Measurements from ENCODE around the gene TET2.

Gene TET2

GRCh38 chr4:105234582-105234981, 87.9 kb downstream of the TET2 start:
- DNase-seq (ENCODE audit: low read depth in 2 of 2) = no peak

- DNase-seq (ENCODE audit: low read depth in 2 of 2) = no peak
Measured at GRCh38 chr4:105236202-105236915, 89.7 kb downstream of the TET2 start.

- DNase-seq (ENCODE audit: low read depth in 2 of 2) = no peak
Measured at GRCh38 chr4:105236916-105237311, 90.2 kb downstream of the TET2 start.

GRCh38 chr4:105240037-105240436, 93.4 kb downstream of the TET2 start:
- DNase-seq (ENCODE audit: low read depth in 2 of 2) = no peak

DNA sequence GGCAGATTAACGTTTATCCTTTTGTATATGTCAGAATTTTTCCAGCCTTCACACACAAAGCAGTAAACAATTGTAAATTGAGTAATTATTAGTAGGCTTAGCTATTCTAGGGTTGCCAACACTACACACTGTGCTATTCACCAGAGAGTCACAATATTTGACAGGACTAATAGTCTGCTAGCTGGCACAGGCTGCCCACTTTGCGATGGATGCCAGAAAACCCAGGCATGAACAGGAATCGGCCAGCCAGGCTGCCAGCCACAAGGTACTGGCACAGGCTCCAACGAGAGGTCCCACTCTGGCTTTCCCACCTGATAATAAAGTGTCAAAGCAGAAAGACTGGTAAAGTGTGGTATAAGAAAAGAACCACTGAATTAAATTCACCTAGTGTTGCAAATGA, 94.8 kb downstream of the TET2 start:
- DNase-seq (ENCODE audit: low read depth in 2 of 2) = no peak

GRCh38 chr4:105243446-105243845, 96.8 kb downstream of the TET2 start:
- no peak for DNase-seq (ENCODE audit: low read depth in 2 of 2)

DNA sequence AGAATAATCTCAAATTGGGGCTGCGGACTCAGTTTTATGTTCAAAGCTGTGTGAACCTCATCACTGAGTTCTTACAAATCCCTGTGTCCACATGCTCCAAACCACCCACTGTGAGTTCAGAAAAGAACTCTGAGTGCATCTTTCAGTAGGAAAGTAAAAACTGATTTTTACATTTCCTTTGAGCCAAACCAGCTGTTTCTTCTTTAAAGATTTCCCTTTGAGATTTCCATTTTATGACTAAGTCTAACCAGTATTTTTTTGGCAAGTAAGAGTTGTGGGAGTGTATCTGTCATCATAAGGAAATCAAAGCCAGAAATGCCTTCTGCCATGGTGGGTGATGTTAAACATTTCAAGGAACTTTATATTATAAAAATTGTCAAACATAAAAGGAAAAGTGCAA, 100.0 kb downstream of the TET2 start:
- no peak for DNase-seq (ENCODE audit: low read depth in 2 of 2)

DNA sequence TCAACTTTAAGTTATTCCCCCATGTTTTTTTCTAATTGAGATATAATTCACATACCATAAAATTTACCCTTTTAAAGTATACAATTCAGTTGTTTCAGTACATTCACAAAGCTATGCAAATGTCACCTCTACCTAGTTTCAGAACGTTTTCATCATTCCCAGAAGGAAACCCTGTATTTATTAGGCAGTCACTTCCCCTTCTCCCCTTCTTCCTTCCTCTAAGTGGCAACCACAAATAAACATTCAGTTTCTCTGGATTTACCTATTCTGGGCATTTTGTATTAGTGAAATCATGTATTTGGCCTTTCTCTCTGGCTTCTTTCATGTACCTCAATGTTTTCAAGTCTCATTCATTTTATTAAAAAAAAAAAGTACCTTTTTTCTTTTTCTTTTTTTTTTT, 101.9 kb downstream of the TET2 start:
- no peak for DNase-seq (ENCODE audit: low read depth in 2 of 2)

DNA sequence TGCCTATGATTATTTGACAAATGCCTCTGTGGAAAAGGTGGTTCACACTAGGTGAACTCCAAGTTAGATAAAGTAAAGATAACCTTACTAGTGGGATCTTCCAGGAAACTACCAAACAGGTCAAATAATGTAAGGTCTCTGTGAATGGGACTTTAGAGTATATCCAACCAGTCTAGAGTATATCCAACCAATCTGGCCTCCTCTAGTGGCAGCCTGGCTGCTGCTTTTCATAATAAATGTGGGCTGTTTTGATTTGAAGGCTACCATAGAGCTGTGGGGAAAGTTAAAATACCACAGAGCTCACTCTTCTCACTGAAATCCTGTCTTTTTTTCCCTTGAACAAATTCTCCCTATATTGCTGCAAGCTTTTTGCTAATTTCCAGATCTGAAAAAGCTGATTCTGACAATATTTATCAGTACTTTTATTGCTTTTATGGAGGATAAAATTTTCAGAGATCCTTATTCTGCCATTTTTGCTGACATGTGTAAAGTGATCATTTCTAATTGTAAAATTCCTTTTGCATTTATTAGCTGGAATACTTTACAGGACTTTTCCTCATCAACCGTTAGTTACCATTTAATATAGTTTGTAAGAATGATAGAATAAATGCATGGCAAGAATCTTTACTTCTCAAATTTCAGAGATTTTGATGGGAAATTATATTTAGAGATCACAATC, 111.3 kb downstream of the TET2 start:
- DNase-seq (ENCODE audit: low read depth in 2 of 2) = no peak

DNA sequence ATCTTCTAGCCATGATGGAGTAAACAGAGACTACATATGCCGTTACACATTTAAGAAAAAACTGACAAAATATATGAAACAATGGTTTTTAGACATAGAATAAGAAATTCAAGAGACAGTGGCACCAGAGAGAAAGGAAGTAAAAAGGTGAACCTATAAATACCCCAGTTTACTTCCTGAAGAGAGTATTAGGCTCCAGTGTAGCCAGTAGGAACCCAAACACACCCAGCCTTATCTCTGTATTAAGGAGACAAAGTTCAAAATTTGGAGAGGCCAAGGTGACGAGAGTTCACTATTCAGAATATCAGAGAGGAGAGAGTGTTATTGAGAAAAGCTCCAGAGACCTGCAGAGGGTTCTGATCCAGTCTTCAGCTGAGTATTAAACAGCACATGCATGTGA, 119.0 kb downstream of the TET2 start:
- no peak for DNase-seq (ENCODE audit: low read depth in 2 of 2)

- no peak for DNase-seq (ENCODE audit: low read depth in 2 of 2)
Measured at GRCh38 chr4:105267280-105267679, 120.6 kb downstream of the TET2 start.

DNA sequence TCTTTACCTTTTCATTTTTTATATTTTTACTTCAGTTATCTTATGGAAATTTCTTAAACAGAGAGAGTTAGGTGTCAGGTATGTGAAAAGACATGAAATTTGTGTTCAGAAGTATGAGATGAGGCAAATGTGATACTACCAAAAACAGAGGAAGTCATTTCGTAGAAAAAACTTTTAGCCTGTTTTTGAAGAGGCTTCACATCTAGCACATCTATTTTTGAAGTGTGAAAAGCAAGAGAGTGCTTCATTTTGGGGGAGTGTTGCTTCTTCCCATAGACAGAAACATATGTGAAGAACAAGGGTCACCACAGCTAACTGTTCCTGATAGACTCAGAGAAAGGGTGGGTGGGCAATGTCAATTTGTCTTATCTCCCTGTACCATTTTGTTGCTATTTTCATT, 125.3 kb downstream of the TET2 start:
- DNase-seq (ENCODE audit: low read depth in 2 of 2) = no peak

- no peak for DNase-seq (ENCODE audit: low read depth in 2 of 2)
Measured at GRCh38 chr4:105273230-105273629, 126.6 kb downstream of the TET2 start.

DNA sequence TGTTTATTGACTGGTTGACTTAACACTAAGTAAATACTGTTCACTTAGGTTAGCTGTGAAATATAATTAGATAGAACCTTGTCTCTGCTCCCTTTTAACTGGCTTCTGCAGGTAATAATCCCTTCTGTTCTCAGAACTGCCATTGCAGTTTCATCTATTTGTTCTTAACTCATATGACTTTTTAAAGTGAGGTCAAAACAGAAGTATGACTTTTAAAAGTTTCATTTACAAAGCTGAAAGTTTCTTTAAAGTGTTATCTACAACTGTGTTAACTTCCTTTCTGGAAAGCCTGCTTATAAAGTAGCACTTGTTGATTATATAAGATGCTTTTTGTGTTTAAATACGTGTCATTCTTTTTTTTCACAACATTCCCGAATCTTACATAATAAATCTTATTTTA, 127.4 kb downstream of the TET2 start:
- no peak for DNase-seq (ENCODE audit: low read depth in 2 of 2)

GRCh38 chr4:105274504-105274903, 127.8 kb downstream of the TET2 start:
- no peak for DNase-seq (ENCODE audit: low read depth in 2 of 2)

DNA sequence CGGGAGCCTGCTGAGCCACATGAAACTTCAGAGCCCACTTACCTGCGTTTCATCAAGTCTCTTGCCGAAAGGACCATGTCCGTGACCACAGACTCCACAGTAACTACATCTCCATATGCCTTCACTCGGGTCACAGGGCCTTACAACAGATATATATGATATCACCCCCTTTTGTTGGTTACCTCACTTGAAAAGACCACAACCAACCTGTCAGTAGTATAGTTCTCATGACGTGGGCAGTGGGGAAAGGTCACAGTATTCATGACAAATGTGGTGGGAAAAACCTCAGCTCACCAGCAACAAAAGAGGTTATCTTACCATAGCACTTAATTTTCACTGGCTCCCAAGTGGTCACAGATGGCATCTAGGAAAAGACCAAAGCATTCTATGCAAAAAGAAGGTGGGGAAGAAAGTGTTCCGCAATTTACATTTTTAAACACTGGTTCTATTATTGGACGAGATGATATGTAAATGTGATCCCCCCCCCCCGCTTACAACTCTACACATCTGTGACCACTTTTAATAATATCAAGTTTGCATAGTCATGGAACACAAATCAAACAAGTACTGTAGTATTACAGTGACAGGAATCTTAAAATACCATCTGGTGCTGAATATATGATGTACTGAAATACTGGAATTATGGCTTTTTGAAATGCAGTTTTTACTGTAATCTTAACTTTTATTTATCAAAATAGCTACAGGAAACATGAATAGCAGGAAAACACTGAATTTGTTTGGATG, 129.9 kb downstream of the TET2 start:
- no peak for DNase-seq (ENCODE audit: low read depth in 2 of 2)

DNA sequence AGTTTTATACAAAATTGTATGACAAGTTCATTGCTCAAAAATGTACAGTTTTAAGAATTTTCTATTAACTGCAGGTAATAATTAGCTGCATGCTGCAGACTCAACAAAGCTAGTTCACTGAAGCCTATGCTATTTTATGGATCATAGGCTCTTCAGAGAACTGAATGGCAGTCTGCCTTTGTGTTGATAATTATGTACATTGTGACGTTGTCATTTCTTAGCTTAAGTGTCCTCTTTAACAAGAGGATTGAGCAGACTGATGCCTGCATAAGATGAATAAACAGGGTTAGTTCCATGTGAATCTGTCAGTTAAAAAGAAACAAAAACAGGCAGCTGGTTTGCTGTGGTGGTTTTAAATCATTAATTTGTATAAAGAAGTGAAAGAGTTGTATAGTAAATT, 131.0 kb downstream of the TET2 start:
- DNase-seq (ENCODE audit: low read depth in 2 of 2) = no peak

GRCh38 chr4:105279314-105279713, 132.6 kb downstream of the TET2 start:
- no peak for DNase-seq (ENCODE audit: low read depth in 2 of 2)

- DNase-seq (ENCODE audit: low read depth in 2 of 2) = no peak
Measured at GRCh38 chr4:105280338-105281123, 133.9 kb downstream of the TET2 start.

DNA sequence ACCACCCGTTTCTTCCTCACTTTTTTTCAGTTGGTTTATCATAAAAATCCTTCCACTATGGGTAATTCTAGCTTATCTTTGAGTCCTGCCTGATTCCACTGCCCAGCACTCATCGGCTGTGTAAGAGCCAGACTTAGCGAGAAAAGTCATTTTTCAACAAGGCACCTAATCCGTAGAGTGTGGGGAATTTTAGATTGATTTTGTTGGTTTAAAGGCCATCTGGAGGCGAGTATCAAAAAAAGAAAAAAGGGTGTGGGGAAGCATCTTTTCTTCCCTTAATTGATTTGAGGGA, 134.4 kb downstream of the TET2 start:
- no peak for DNase-seq (ENCODE audit: low read depth in 2 of 2)

- no peak for DNase-seq (ENCODE audit: low read depth in 2 of 2)
Measured at GRCh38 chr4:105282489-105282888, 135.8 kb downstream of the TET2 start.

- no peak for DNase-seq (ENCODE audit: low read depth in 2 of 2)
Measured at GRCh38 chr4:105283501-105283900, 136.8 kb downstream of the TET2 start.

Measured in stimulated activated CD4-positive, alpha-beta T cell treated with anti-CD3 and anti-CD28 coated beads, Interleukin-12 subunit alpha, Interleukin-12 subunit beta, amount 100 ng/mL, for 24 hours (primary cell).